ENCODE measurements around the gene MAP3K4.

The MAP3K4 gene

DNA sequence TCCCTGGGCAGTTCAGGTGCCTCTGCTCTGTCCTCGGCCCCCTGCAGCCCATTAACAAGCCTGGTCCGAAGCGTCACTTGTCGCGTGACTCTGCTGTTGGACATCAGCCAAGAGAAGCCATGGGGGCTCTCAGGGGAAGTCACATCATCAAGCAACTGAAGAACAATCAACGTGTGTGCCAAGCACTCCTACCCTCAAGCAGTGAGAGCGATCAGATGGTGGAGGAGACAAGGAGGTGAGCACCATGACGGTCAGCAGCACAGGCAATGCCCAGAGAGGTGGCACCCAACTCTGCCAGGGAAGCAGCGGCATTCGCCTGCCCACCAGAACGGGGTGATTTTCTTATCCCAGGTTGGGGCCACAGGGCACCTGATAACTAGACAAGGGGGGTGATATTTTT is 149.6 kb downstream of the MAP3K4 start:
- no peak for DNase-seq (ENCODE audit: low read depth in 2 of 2, low spot score in 1 of 2)

DNA sequence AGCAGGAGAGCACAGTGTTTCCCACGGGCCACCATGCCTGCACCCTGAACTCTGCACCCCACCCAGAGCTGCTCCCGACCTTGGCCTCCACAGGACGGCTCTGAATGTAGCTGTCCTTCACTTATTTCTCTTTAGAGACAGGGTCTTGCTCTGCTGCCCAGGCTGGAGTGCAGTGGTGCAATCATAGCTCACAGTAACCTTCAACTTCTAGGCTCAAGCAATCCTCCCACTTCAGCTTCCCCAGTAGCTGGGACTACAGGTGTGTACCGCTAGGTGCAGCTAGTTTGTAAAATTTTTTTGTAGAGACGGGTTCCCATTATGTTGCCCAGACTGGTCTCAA is 151.4 kb downstream of the MAP3K4 start:
- no peak for DNase-seq (ENCODE audit: low read depth in 2 of 2, low spot score in 1 of 2)

DNA sequence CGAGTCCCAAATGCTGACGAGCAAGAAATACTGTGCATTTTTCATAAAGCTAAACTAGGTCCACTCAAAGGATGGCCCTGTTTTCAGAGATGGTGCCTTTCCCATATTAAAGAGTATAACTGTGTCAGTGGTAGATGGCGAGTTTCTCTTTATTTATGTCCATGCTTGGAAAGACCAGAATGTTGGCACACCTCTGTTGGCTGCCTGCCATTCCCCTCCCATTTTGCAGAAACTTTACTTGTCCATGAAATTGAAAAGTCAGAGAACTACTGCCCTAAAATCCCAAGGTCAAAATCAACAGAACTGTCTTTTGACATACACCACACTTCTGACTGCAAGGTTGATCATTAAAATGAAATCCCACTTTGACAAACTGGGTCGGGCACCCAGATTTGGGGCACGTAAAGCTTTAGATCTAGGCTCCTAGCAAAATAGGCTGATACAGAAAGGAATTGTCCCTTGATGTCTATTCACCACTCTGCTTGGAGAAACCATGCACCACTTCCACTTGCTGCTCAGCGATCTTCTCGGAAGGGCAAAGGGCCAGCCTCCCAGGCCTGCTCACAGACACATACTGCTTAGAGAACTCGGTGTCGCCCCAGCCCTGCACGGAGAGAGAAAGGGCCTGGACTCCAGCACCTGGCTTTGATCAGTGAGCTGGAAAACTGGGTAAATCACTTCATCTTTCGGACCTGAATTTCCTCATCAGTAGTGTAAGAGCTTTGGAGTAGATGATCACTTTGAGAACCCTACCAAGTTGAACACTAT is 152.3 kb downstream of the MAP3K4 start:
- no peak for DNase-seq (ENCODE audit: low read depth in 2 of 2, low spot score in 1 of 2)

DNA sequence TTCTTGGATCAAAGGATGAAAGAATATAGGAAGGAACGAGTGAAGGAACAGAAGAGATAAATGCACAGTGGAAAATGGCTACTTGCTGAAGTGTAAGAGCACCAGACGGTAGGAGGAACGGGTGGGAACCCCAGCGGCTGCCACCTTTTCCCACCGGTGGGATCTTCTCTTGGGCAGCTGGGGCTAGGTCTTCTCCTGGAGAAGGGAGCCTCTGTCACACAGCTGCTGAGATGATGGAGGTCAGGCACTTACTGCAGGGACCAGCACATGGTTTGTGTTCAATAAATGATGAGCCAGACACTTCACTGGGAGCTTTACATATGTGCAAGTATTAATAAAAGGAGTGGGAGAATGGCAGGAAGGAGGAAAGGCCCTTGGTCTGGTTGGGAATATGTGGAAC is 158.6 kb downstream of the MAP3K4 start:
- DNase-seq (ENCODE audit: low read depth in 2 of 2, low spot score in 1 of 2), result no peak

DNA sequence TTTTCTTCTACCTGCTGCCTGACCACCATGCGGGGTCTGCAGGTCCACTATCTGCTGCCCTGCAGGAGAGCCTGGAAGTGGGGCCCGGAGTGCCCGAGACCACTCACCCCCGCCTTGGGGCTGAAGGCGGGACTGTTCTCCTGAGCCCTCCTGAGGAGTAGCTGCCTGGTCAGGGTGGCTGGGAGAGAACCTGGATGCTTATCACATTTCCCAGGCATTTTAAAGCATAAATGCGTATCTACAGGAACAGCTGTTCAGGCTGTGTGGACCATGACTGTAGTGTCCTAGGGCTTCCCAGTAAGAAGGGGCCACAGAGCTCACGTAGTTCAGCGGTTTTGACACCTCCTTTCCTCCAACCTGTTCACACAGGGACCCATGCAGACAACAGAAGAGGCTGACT is 159.0 kb downstream of the MAP3K4 start:
- no peak for DNase-seq (ENCODE audit: low read depth in 2 of 2, low spot score in 1 of 2)

DNA sequence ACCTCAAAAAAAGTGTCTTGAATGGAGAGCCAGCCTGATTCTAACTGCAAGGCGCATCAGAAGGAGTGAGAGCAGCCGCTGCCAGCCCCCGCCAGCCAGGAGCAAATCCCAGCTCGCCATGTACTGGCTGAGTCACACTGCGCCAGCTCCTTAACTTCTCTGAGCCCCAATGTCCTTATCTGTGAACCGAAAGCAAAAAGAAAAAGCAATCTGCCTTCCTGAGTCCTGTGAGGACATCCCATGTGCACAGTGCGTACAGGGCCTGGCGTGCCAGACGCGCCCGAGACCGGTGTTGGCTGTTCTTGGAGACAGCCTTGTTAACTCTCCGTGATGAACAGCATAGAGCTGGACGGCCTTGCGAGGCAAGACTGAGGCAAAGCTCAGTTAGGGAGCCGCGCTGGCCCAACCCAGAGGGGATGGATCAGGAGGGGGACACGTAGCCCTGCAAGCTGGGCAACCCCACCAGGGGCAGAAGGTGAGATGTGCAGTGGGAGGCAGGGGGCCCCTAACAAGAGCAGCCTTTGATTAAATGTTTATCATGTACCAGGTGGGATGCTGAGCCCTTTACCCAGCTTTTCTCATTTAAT is 159.6 kb downstream of the MAP3K4 start:
- DNase-seq (ENCODE audit: low read depth in 2 of 2, low spot score in 1 of 2), result no peak

DNA sequence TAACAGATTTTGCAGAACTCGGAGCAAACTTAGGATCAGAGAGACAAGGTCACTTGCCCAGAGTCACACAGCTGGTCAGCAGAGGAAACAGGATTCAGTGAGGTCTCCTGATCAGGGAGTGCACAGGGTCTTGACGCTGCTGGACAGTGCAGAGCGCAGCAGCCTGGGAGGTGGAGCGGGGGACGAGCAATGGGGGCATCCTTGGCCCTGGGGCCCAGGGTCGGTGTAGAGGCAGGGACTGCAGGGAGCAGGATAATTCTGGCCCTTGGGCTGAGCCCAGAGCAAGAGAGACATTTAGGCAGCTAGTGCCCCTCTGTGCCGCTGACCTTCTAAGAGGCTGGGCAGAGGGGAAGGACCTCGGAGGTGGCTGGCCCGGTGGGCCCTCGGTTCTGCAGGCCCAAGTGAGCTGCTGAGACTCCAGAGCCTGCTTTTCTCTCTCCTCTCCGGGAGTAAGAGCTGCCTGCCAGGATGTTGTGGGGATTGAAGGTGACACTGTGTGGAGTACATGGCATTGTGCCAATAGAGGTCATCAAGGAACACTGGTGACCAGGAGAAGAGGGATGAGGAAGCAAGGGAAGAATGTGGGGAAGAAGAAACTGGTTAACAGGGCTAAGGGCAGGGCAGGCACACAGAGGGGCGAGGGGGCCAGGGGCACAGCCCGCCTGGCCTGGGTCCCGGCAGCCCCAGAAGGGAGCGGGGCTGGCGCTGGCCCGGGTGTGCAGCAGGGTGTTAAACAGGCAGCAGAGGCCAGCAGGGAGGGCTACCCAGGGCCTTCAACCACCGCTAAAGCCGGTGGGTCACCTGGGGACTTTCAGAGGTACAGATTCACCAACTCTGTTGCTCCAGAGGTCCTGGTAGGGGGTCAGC is 160.3 kb downstream of the MAP3K4 start:
- DNase-seq (ENCODE audit: low read depth in 2 of 2, low spot score in 1 of 2), result no peak

DNA sequence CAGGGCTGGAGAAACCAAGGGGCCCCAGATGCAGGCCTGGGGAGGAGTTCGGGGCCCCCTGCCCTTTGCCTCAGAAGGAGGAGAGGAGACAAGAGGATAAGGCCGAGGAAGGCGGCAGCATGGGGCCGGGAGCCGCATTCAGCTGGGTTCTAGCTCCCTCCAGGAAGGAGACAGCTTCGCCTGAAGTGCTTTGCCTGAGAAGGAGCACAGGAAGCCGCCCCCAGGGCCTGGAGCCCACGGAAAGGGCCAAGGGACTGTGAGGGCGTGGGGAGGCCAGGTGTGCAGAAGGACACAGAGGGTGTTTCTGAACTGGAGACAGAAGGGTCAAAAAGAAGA is 160.9 kb downstream of the MAP3K4 start:
- no peak for DNase-seq (ENCODE audit: low read depth in 2 of 2, low spot score in 1 of 2)

DNA sequence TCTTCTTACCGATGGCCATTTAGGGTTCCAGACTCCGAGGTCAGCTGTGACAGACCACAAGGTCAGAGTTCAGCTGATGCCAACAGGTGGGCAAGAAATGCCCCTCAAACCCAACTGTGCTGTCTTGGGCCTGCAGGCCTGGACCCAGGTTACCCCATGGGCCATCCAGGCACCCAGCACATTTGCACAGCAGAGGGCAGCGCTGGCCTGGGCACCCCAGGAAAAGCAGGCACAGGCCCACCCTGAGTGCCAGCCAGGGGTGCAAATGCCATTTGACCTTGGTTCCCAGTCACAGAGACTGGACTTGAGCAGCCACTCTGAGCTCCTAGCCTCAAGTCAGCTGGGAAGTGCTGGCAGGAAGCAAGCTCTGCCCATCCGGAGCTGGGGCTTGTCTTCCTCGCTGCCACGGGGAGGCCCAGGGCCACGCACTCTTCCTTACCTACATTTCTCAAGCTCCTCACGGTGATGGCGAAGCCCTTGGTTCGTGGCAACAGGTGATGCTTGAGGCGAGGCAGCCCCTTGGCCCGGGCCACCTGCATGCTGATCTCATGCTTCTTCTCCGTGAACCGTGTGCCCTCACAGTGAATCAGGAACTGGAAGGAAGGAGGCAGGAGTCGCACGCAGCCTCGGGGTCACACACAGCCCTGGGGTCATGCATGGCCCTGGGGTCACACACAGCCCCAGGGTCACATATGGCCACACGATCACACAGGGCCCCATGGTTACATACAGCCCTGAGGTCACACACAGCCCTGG is 161.5 kb downstream of the MAP3K4 start:
- DNase-seq (ENCODE audit: low read depth in 2 of 2, low spot score in 1 of 2), result no peak

DNA sequence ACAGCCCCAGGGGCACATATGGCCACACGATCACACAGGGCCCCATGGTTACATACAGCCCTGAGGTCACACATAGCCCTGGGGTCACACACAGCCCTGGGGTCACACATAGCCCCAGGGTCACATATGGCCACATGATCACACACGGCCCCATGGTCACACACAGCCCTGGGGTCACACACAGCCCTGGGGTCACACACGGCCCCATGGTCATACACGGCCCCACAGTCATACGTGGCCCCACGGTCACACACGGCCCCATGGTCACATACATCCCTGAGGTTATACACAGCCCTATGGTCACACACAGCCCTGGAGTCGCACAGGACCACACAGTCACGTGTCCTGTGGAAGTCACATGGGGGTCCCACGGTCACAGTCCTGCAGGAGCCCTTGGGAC is 162.2 kb downstream of the MAP3K4 start:
- DNase-seq (ENCODE audit: low read depth in 2 of 2, low spot score in 1 of 2), result no peak

DNA sequence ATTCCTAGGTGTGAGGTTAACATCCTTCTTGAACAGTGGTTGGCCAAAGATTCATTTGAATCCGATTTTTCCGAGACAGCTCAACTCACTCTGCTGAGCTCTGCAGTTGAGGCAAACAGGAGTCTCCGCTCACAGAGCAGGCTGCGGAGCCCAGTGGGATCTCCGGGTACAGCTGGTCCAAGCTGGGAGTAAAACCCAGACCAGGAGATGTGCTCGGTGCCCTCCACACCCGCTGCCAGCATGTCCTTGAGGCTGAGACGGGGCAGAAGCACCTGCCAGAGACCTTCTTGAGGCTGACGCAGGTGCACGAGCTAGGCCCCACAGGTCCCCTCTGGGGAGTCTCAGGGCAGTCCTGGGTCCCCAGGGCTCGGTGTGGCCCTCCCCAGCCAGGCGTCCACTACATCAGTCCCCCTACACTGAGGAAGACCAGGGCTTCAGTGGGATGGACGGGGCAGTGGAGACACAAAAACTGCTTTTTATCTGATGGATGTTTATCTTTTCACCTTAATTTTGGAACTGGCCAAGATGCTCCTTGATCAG is 163.3 kb downstream of the MAP3K4 start:
- no peak for DNase-seq (ENCODE audit: low read depth in 2 of 2, low spot score in 1 of 2)

DNA sequence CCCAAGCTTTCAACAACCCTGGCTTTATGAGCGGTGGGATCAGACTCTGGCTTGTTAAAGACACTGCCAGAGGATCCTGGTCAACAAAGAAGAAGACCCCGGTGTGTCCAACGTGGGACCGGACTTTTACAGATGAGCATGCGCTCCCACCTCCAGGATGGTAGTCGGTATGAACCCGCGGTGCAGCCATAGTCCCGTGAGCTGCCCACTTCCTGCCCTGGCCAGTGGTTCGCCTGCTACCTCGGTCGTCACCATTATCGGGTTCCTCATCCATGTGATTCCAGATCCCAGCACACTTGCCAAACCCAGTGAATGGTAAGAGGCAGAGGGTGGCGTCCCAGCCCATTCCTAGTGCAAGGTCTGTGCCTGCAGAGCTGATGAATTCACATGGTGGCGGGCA is 169.6 kb downstream of the MAP3K4 start:
- DNase-seq (ENCODE audit: low read depth in 2 of 2, low spot score in 1 of 2), result no peak

DNA sequence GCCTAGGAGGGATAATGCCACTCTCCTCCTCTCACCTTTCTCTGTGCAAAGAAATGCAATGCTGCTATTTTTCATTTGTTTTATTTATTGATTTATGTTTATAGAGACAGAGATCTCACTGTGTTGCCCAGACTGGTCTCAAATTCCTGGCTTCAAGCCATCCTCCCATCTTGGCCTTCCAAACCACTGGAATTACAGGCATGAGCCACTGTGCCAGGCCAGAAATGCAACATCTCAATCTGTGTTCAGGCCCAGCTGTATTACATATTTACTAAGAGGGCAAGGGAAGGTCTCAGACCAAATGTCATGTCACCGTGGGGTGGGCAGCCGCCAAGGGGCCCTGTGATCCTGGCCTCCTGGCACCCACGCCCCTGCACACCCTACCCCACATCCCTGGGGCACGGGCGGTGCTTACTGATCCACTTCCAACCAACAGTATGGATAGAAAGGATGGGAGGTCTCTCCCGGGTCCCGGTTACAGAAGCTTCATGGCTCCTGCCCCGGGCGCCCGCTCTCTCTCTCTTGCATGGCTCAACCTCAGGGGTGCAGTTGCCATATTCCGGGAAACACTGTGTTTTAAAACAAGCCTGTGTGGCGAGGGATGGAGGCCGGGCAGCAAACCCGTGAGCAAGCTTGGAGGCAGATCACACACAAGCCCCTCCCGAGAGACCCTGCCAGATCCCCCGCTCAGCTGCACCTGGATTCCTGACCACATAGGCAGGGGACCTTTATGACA is 170.5 kb downstream of the MAP3K4 start:
- DNase-seq (ENCODE audit: low read depth in 2 of 2, low spot score in 1 of 2), result no peak

DNA sequence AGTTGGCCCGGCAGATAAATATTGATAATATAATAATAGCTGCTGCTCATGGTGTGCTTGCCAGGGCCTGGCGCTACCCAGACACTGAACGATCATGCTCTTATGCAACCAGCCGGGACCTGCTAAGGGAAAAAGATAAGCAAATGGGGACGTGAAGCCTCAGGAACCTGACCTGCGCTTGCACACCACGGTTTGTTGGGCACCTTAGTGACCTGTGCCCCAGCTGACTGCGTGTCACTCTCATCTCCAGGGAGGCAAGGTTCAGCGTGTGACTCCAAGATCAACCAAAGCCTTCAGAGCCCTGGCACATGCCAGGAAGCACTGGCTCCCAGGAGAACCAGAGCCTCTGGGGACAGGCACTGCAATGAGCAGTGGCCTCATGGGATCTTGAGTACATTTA is 171.2 kb downstream of the MAP3K4 start:
- no peak for DNase-seq (ENCODE audit: low read depth in 2 of 2, low spot score in 1 of 2)

DNA sequence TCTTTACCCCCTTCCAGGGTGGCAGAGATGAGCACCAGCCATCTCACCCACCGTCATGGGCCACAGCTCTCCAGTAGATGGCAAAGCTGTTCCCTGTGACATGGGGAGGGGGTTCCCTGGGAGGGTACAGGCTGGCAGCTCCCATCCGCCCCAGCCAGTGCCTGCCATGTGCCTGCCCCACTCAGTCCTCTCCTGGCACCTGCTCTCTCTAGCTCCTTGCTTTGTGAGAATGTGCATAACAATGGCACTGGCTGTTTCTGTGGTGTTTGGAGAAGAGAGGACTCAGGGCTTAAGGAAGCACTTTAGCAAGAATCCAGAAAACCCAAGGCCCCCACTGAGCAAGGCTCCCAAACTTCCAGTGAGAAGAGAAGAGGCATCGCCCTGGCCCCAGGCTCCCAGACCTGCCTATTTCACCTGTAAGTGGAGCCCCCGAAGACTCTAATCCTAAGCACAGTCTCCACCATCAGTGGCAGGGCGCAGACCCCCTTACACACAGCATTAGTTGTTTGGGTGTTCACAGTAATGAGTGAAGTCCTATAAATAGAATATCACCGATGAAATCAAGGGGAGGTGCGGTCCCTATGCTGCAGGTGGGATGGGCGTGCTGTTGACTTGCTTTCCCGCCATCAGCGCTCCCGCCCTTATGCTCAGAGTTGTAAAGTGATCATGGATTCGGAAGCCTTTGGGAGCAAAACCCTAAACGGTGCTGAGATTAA is 172.1 kb downstream of the MAP3K4 start:
- DNase-seq (ENCODE audit: low read depth in 2 of 2, low spot score in 1 of 2), result no peak

DNA sequence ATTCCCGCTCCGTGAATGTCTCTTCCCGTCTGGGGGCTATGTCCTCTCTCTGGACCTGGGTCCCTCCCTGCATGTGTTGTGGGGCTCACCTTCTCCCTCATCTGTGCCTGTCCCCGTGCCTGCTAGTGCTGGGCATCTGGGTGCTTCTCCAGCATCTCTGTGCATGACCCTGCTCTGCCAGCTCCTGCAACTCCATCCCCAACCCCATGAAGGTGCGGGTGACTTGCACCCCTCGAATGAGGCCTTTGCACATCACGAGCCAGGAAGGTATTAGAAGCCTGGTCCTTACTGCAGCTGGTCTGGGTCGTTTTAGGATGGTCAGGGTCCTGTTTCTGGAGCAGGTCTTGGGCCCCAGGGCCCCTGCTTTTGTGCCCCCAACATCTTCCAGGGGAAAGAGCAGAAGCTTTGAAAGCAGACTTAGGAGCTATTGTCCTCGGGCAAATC is 172.6 kb downstream of the MAP3K4 start:
- no peak for DNase-seq (ENCODE audit: low read depth in 2 of 2, low spot score in 1 of 2)

DNA sequence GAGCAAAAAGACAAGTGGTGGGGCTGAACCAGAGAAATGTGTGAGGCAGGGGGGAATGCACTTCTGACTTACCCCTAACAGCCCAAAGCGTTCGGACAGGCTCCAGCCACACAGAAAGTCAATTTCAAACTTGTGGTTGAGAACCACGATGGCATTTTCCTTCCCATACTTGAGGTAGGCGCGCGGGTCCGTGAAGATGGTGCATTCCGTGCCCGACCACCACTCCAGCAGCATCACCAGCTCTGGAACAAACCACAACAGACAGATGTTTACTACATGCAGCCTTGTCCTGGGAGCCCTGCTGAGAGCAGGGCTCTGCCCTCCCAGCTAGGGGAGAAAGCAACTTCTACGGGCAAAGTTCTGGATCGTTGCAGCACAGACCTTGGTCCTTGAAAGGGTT is 174.6 kb downstream of the MAP3K4 start:
- DNase-seq (ENCODE audit: low read depth in 2 of 2, low spot score in 1 of 2), result no peak

DNA sequence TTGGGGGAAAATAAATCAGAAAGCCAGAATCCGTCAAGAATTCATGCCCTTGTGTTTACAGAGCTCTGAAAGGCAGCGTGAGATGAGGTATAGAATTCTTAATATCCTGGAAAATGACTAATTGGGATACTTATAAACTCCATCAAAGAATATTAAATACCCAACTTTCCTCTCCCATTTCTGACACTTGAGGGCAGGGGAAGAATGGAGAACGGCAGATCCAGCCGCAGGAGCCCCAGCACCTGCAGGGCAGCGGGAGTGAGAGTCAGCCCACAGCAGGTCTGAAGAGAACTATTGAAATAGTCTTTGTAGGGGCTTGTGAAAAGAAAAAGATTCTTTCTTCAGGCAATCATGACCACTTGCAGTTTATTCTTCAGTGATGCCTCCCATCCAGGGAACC is 175.1 kb downstream of the MAP3K4 start:
- no peak for DNase-seq (ENCODE audit: low read depth in 2 of 2, low spot score in 1 of 2)

All from stimulated activated CD8-positive, alpha-beta memory T cell treated with anti-CD3 and anti-CD28 coated beads, Interleukin-4, amount 100 ng/mL, for 4 hours (primary cell).